Epithelial cell of esophagus (primary cell): ENCODE measurements around the gene DIO3.

Source experiments
- DNase-seq: peaks from one replicate; pipeline ENCODE4 v3.0.0; 2010; ENCODE audit warnings: low read depth
- H3K4me3 ChIP-seq: 2 replicates; pipeline ENCODE4 v1.5.1; 2011; ENCODE audit warnings: mild to moderate bottlenecking, low read length, control low read depth
- CTCF ChIP-seq: IDR thresholded peaks from 2 replicates; pipeline ENCODE4 v1.5.1; 2011; ENCODE audit warnings: low read depth, mild to moderate bottlenecking, low read length, control low read depth, inconsistent platforms; ENCODE audit not compliant: insufficient read depth; ENCODE audit errors: missing control alignments

Gene DIO3

DNA sequence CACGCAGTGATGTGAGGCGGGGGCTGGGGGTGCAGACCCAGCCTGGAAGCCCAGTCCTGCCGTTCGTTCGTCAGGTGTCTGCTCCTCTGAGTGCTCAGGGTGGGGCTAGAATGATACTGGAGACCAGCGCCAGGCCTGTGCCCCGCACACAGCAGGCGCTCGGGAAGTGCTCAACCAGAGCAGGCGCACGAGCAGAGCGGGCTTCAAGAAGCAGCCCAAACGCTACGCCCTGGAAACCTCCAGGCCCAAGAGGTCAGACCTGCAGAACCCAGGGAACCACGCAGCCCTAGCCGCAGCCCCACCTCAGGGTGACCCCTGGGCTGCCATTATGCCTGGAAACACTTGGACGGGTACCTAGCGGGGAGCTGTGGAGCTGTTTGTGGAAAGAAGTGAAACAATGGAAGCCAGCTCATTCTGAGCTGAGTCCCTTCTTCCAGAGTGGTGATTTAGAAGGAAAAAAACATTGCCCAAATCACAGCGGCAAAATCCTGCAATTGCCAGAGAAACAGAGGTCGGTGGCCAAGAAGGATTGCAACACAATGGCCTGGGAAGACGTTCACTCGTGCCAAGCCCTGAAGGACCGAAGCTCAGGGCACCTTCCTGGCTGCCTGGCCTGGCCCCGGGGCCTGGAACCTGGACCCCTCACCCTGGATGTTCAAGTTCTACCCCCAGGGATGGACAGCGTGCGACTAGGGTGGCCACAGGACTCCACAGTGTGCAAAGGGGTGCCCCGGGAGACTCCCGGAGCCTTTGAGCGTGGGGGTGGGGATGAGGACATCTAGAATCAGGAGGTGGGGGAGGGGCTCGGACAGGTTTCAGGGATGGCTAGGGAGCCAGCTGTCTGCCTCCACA is 40.4 kb upstream of the DIO3 start:
- TF ChIP-seq CTCF = no peak
- DNase-seq = no peak

GRCh38 chr14:101521473-101521915 is 39.8 kb upstream of the DIO3 start:
- TF ChIP-seq CTCF = no peak
- DNase-seq = no peak
- no peak overlapping the region for H3K4me3 ChIP-seq

More for the DNA sequence above, 40.4 kb upstream of the DIO3 start:
- no peak overlapping the region for H3K4me3 ChIP-seq

GRCh38 chr14:101521978-101522377 is 39.3 kb upstream of the DIO3 start:
- TF ChIP-seq CTCF = no peak
- DNase-seq = no peak
- H3K4me3 ChIP-seq = no peak overlapping the region

DNA sequence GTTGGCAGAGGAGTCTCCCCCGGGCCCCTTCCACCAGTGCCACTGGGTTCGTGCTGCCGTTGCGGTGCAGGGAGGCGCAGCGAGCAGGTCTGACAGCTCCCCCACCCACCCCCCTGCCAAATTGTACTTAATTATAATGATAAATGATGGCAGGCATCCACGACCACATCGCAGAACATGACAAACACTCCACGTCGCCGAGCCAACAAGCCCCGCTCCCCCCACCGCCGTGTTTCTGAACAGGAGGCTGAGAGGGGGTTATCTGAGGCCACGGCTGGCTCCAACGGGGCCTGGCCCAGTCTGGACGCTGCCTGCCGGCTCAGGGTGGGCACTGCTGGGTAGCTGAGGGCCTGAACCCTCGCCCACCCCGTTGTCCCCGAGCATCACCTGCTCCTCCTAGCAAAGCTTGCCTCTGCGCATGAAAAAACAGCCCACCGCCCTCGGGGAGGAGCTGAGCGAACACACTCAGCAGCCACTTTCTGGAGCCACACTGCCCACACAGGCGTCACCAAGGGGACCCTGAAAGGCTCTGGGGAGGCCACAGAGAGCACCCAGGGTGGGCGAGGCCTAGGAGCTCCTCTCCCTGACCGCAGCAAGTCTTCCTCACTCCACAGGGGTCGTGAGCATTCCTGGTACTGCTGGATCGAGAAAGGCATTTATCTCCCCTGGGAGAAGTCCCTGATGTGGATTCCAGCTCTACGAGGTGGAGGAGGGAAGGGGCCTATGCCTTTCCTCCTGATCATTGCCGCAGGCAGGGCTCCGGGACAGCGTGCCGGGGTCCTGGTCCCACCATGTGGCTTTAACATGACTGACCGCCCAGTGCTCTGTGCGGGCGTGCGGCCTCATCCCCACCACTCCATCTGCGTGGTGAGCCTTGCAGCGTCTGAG is 35.4 kb upstream of the DIO3 start:
- no peak overlapping the region for H3K4me3 ChIP-seq
- no peak for DNase-seq
- no peak for TF ChIP-seq CTCF

- no peak for DNase-seq
- no peak for TF ChIP-seq CTCF
Measured at GRCh38 chr14:101527987-101528386, 33.3 kb upstream of the DIO3 start.

DNA sequence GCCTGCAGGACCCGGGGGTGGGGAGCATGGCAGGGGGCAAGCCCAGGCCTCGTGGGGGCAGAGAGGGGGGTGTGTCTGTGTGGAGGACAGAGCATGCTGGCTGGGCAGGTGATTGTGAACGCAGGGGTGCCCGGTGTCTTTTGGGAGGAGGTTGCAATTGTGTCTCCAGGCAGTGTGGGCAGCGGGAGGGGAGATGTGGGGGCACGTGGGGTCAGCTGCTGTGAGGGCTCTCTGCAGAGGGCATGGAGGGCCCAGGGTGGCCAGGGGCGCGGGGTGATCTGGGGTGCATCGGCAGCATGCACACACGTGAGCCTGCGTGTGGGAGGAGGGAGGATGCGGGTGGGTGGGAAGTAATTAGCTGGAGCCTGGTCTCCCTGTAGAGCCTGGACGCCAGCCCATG is 32.2 kb upstream of the DIO3 start:
- no peak overlapping the region for H3K4me3 ChIP-seq
- TF ChIP-seq CTCF = no peak

More at GRCh38 chr14:101527987-101528386, 33.3 kb upstream of the DIO3 start:
- no peak overlapping the region for H3K4me3 ChIP-seq

More for the DNA sequence above, 32.2 kb upstream of the DIO3 start:
- DNase-seq = no peak
